ENCODE data around the gene PXT1.
A peak's percentile ranks its signal among the peaks of the same experiment; 100 is the strongest.

Gene PXT1

DNA sequence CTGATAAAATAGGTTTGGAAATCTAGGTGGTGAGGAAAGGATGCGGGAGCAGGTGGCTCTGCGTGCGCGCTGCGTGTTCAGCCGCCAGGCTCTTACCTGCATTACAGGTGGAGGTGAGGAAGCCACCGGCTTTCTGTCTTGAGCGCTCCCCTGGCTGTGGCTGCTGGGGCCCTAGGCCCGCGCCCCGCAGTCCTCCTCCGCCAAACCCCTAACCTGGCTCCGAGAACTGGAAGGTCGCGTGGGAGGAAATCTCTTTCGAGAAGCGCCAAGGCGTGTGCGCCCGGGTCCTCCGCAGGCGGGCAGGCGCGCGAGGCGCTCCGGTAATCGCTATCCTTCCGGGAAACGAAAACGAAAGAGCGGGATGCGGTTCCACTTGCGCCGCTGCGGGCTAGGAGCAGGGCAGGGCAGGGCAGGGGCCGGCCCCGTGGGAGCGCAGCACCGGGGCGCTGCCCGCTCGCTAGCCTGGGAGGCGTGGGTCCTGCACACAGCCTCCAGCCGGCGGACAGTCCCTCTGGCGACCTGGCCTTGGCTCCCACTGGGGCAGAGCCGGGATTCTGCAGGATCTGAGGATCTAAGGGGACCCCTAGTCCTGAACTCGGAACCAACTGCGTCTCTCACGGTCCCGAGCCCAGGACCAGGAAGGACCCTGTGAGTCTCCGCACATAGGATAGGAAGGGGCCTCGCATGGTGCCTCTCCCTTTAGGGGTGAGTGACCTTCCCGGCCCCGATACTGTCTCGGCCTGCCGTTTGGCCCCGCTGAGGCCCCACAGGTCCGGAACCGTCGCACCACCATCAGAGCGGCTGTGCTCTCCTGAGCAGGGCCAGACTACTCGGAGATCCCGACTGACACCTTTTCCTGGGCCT, 55.0 kb downstream of the PXT1 start, which contains the start of gene ETV7:
Gene ETV7 (minus strand): TSS at position 230 of the 864 bp plus-strand sequence. CDS start 128 bp downstream, at position 102.
- DNase-seq (ENCODE audit: low spot score), result peak; percentile 36

DNA sequence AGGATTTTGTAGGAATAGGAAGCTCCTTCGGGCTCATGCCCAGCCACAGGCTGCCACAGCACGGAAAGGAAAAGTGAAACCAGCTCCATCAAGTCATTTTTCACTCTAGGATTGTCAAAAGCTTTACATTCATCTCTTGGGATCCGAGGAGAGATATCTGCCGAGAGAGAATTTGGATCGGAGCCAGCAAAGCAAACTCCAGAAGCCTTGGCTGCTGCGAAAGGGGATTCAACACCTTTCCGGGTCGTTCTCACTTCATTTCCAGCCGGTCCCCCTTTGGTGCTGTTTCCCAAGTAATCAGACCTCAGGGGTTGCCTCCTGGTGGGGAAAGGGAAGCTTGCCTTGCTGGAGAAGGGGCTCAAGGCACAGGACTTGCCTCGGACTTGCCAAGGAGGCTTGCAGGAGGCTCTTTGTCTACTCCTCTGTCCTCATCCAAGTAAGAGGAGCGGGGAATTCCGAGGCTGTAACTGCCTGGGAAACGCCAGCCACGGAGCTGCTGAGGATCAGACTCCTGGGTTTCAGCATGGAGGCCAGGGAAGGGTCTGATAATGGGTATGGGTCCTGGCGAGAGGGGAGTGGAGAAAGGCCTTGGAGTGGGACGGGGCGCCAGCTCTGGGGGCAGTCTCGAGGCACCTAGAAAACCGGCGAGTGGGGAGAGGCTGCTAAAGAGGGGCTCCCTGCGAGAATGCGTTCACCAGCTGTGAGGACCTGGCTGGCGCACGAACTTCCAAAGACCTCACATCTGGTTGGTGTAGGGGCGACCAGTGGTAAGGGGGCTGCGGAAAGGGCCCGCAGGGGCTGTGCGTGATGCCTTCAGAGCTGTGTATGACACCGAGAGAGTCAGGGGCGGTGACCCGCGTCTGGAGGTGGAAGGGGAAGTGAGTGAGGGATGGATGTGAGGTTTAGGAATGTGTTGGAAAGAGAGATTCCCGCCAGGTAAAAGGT, 55.9 kb downstream of the PXT1 start:
- DNase-seq (ENCODE audit: low spot score), result peak; percentile 38

DNA sequence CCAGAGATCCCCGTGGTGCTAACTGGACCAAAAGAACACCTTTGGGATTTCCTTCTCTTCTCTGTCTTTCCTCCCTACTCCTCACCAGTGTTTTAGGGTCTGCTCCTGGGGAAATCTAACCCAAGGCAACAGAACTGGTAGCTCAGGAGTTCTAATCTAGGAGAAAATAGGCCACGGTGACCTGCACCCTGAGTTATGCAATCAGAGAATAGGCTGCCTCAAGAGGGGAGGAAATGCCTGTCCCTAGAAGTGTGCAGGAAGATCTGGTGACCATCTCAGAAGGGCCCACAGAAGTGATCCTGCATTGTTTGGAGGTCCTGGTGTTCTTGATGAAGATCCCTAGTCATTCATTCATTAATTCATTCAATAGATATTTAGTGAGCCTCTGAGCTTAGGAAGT, 58.6 kb downstream of the PXT1 start:
- no peak for DNase-seq (ENCODE audit: low spot score)

DNA sequence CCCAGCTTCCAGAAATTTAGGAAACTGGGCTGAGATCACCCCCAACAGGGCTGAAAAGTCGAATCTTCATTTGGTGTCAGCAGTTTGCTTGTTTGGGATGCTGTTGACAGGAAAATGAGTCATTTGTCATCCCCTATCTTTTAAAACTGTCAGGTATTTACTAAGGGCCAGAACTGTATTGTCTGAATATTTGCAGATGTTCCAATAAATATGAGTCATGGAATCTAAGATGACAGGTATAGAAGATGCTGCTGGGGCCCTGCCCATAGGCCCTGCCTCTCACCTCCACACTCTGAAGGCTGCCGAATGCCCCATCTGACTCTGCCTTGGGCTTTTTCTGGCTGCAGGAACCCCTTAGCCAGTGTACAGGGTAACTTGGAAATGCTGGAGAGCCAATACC, 59.0 kb downstream of the PXT1 start:
- DNase-seq (ENCODE audit: low spot score), result no peak

DNA sequence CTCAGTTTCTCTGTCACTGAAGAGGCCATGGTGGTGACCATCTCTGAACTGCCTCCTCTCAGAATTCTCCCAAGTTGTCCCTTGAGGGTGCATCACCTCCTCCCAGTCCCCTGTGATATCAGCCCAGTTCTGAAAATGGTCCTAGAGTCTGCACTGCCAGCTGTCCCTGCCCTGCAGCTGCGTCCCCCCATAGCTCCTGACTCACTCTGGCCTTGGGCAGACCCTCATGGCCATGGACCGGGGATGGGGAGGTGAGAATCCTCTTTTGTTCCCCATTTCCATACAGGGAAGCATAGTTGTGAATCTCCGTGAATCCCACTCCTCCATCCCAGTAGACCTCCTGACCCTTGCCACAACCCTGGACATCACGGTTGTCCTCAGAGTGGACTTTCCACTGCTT, 59.7 kb downstream of the PXT1 start:
- DNase-seq (ENCODE audit: low spot score), result no peak

DNA sequence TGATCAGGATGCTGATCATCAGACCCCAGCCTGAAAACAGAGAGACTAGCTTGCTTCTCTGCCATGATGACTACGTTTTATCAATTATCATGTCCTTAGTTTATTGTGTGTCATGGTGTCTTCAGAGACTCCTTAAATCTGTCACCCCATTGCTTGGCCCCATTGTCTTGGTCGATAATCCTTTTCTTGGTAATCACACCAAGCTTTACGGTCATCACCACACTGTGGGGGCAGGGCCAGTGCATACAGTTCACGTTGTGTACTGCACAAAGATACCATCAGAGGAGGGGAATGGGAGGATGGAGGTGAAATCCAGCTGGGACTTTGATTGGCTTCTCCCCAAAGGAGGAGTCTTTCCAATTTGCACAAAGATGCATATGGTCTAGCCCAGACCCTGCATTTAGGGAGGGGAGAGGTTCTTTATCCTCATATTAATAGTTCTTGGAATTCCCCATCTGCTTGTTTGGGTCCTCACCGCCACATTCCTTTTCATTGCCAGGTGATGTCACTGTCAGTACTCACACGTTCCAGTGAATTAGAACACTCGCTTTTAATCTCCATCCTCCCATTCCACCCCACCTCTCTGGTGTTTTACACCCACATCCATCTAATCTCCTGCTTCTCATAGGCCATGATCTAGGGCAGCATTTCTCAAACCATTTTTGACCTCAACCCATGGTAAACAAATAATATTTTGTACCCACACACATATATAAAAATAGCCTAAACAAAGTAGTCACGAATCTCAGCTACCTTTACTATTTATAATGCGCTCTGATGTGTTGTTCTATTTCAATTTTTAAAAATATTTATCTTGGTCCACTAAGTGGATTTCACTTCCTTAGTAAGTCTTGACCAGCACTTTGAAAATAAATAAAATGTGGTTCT, 60.9 kb downstream of the PXT1 start:
- DNase-seq (ENCODE audit: low spot score), result no peak

DNA sequence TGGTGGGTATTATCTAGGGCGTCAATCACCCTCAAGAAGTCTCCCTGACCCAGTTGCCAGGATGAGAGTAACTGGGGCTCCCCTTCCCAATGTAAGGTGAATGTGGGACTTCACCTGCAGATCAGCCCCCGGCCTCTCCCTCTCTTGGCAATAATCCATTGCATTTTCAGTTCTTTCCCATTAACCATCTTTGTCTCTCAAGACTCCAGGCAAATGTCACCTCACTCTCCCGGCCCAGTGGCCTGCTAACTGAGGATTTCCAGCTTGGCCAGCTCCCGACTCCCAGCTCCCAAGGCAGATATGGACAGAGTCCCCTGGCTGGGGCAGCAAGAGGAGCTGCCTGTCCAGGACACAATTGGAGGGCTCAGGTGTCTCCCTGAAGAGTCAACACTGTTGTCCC, 62.5 kb downstream of the PXT1 start:
- DNase-seq (ENCODE audit: low spot score), result no peak

DNA sequence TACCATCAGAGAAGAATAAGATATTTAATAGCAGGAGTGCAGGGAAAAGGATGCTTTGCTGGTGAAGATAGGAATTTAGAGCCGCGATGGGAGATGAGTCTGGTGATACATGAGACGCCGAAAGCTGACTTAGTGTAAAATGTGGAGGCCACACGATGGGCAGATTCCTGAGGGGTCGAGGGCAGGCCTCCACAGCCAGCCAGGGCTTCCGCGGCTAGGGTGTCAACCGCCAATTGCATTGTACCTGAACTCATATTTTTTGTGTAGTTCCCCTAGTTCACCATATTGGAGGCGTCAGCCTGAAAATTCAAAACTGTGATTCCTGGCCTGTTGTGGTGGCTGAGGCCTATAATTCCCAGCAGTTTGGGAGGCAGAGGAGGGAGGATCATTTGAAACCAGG, 63.7 kb downstream of the PXT1 start:
- no peak for DNase-seq (ENCODE audit: low spot score)

DNA sequence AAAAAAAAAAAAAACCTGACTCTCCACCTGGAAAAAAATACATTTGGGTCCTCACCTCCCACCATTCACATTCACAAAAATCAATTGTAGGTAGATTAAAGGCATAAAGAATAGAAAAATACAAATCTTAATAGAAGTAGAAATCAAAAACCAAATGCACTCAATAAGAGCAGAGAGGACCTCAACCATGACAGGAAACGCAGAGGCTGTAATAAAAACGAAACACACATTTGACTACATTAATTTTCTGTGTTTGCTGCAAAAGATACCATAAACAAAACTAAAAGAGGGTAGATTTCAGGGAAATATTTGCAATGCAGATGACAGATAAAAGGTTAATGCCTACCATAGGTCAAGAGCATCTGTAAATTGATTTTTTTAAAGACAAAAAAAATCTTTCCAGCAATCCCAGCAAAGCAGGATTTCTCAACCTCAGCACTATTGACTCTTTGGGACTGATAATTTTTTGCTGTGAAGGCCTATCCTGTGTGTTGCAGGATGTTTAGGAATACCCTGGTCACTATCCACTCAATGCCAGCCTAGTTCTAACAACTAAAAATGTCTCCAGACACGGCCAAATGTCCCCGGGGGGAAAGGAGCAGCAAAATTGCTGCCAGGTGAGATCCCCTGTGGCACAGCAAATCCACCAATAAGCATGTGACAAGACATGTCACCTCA, 64.3 kb downstream of the PXT1 start:
- no peak for DNase-seq (ENCODE audit: low spot score)

DNA sequence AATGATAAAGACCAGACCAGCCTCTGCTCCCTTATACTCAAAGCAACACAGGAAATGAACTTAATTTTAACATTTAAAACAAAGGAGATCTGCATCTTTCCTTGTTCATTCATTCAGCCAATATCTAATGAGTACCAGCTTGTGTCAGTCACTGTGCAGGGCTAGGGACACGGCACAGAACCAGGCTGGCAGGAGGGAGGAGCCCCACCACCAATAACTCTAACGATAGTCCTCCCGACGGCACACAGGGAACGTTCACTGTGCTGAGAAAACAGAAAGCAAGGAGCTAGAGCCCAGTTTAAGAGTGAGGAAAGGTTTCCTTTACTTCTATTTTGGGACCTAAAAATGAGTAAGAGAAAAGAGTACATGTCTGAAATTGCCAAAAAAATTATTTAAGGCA, 65.1 kb downstream of the PXT1 start:
- DNase-seq (ENCODE audit: low spot score), result no peak

DNA sequence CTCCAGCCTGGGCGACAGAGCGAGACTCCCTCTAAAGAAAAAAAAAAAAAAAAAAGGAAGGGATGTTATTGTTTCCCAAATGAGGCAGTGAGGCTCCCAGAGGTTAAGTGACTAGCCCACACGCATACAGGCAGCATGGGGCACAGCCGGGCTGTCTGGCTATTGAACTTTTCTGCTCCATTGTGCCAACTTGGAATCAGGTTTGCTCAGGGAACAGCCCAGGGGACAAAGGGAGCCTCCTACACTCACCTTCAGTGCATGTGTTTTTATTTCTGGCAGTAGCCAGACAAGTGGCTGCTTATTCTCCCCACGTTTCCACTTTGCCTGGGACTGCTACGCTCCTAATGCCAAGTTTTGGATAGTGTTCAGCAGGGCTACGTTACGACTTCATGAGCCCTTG, 65.9 kb downstream of the PXT1 start:
- DNase-seq (ENCODE audit: low spot score), result no peak

DNA sequence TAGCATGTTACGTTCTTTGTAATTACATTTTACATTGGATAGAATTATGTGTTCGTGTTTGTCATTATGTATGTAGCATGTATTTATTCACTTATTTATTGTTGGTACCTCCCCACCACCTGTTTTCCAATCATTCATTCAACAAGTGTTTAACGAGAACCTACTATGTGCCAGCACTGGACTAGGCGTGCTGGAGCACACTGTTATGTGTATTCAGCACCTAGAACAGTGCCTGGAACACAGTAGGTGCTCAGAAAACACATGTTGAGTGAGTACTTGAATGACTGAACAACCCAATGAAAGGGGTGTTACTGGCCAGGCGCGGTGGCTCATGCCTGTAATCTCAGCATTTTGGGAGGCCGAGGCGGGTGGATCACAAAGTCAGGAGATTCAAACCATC, 66.5 kb downstream of the PXT1 start:
- DNase-seq (ENCODE audit: low spot score), result no peak

DNA sequence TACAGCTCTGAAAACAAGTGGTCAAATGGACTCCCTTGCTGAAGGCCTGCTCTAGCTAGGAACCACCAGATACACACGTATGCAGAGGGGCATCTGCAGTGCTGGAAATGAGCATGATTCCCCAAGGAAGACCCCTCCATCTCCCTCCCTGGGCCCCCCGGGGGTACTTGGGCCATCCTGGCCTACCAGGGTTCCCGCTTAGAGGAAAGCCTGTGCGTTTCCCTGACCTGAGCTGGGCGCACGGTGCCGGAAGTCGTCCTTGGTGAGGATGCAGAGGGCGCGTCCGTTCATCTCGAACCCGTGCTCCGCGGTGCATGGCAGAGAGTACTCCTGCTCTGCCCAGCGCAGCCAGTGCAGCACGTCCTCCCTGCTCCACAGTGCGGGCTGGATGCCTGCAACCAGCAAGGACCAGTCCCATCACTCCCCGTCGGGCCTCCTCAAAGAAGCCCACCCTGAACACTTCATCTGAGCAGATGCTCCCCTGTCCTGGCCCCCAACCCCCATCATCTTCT, 67.0 kb downstream of the PXT1 start:
- no peak for DNase-seq (ENCODE audit: low spot score)

DNA sequence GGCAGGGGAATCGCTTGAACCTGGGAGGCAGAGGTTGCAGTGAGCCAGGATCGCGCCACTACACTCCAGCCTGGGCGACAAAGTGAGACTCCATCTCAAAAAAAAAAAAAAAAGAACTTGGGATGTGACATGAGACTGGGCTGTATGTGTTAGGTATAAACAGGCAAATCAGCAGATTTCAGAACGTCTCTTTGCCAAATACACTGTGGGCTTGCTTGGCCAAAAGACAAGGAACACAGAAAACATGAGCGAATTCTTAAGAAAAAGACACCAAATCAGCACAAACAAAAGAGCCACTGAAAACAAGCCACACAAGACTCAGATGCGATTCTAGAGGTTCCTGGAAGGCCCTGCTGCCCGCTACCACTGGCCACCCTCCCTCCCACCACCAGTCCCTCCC, 67.7 kb downstream of the PXT1 start:
- no peak for DNase-seq (ENCODE audit: low spot score)

DNA sequence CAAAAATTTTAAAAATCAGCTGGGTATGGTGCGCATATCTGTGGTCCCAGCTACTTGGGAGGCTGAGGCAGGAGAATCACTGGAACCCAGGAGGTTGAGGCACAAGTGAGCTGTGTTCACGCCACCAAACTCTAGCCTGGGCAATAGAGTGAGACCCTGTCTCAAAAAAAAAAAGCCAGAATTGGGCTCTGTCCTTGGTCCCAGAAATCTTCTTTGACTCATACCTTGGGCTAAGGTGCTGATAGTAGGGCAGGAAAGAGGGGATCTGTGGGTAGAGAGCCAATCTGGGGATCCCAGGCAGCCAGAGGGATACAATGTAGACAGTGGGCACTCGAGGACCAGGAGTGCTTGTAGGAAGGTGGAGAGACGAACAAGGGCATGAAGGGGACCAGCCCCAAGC, 68.5 kb downstream of the PXT1 start:
- no peak for DNase-seq (ENCODE audit: low spot score)

DNA sequence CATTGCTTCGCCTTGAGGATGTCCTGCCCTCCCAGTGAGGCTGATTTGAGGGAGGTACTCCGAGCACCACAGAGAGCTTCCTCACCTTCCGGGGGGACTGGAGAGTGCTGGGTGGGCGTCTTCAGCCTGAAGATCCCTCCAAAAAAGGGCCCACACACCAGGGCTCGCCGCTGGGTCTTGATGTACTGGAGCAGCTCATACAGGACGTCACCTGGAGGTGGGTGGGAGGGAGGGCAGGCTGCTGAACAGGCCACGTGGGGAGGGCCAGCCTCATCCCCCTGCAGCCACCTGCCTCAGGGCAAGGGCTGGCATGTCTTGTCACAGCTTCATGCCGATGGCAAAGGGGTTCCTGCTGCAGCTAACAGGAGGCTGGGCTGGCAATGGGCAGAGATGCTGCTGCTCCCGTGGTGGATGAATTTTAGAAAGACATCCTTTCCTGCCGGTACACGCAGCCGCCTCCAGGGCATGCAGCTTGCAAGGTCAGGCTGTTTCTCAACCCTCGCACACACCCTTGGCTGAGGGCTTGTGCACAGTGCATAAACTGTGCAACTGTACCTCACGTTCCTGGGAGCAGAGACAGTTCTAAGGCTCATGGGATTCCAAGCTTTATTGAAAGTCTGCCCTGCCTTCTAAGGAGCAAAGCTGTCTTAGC, 69.2 kb downstream of the PXT1 start:
- DNase-seq (ENCODE audit: low spot score), result no peak

DNA sequence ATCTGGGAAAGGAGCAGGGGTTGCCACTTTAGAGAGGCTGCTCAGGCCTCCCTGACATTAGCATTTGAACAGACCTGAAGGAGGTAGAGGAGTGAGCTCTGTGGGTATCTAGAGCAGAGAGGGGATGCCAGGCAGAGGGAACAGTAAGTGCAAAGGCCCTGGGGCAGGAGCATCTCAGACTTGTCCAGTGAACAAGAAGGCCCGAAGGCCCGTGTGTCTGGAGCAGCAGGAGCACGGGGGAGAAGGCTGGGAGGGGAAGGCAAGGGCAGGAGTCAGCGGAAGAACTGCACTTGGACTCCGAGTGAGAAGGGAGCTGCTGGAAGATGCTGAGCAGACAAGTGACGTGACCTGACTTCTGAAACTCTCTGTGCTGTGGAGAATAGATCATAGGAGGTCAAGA, 70.6 kb downstream of the PXT1 start:
- no peak for DNase-seq (ENCODE audit: low spot score)

DNA sequence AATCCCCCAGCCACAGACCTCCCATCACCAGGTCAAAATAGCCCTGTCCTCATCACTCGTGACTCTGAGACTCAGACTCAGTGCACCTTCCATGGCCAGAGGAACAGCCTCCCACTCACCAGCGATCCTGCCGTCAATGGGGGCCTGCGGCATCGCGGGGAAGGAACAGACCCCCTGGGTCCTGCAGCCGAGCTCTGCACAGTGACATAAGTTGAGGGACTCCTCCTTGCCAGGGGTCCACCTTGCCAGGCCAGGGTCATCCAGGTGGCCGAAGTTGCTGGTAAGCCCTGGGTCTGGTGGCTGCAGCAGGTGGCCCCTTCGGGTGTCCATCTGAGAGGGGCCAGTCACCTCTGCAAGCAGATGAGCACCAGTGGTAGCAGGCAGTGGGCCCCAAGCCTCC, 71.4 kb downstream of the PXT1 start:
- no peak for DNase-seq (ENCODE audit: low spot score)

DNA sequence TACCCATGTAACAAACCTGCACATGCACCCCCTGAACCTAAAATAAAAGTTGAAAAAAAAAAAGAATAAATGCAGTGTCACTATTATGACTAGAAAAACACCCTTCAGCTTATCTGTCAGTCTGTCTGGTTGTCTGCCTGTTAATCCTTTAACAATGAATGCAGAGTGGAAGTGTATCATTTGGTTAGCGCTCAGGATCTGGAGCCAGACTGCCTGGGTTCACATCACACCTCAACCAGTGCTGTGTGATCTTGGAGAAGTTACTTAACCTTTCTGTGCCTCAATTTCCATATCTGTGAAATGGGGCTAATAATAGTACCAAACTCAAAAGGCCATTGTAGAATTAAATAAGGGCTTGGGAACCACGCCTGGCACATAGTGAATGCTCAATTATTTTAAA, 72.0 kb downstream of the PXT1 start:
- no peak for DNase-seq (ENCODE audit: low spot score)
